NCI-H1930 (cell line): ENCODE measurements around the gene ZCCHC17.

Source experiments
- DNase-seq, 2 experiments: peaks; one replicate each; lab custom pipeline; 2025; lab: John Stamatoyannopoulos, UW

ZCCHC17 gene

GRCh38 chr1:31396633-31397351 is 100.0 kb downstream of the ZCCHC17 start:
- no peak for DNase-seq

GRCh38 chr1:31397360-31398095 is 100.7 kb downstream of the ZCCHC17 start:
- no peak for DNase-seq

- no peak for DNase-seq
Observed at GRCh38 chr1:31398246-31398645, 101.4 kb downstream of the ZCCHC17 start.

- DNase-seq = no peak
Observed at GRCh38 chr1:31399976-31400375, 103.1 kb downstream of the ZCCHC17 start.

- no peak for DNase-seq
Observed at GRCh38 chr1:31400393-31400792, 103.6 kb downstream of the ZCCHC17 start.

- no peak for DNase-seq
Observed at GRCh38 chr1:31401241-31401640, 104.4 kb downstream of the ZCCHC17 start.

- DNase-seq = no peak
Observed at GRCh38 chr1:31405578-31406245, 108.9 kb downstream of the ZCCHC17 start.

- no peak for DNase-seq
Observed at GRCh38 chr1:31407029-31407626, 110.3 kb downstream of the ZCCHC17 start.

GRCh38 chr1:31408788-31409318 is 112.0 kb downstream of the ZCCHC17 start:
- DNase-seq = no peak

GRCh38 chr1:31409946-31410858 is 113.4 kb downstream of the ZCCHC17 start:
- DNase-seq = no peak

- DNase-seq = no peak
Observed at GRCh38 chr1:31410871-31411270, 114.0 kb downstream of the ZCCHC17 start.

GRCh38 chr1:31412205-31412604 is 115.4 kb downstream of the ZCCHC17 start:
- DNase-seq = no peak

- DNase-seq = peak; percentile 41 to 43
Observed at GRCh38 chr1:31412732-31413404, 116.0 kb downstream of the ZCCHC17 start, which contains the start of gene SERINC2. Gene SERINC2, plus strand, starts transcription at chr1:31413213. Its CDS starts 53 bp downstream, at chr1:31413266.

GRCh38 chr1:31413405-31414001 is 116.7 kb downstream of the ZCCHC17 start:
- DNase-seq = no peak
